ENCODE measurements around the gene CAMP.
"Not testable (repeated sequence)": the region's sequence is repeated elsewhere in the genome, so short reads cannot be mapped to it uniquely, and the experiment has no call there.

Gene CAMP

DNA sequence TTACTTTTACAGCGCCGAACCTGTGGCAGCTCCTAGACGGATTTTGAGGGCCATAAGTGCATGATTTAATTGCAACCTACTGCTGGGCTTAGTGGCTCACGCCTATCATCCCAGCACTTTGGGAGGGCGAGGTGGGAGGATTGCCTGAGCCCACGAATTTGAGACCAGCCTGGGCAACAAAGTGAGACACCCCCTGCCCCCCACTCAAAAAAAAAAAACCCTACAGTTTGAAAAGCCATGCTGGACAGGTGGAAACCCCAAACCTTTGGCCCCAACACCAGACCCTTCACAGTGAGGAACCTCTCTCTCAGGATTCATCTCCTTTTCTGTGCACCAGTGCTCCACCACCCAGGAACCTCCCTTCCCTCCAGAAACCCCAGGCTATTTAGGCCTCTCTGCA lies 34.0 kb upstream of the CAMP start:
- H3K27me3 ChIP-seq (ENCODE audit: control insufficient read depth, insufficient read depth, low read length): no peaks in the 10 kb centered on the region
- no peak overlapping the region for H3K9ac ChIP-seq (ENCODE audit: low read depth, low read length)
- no peaks in the 10 kb centered on the region for H3K9me3 ChIP-seq (ENCODE audit: control insufficient read depth, insufficient read depth, low read length)
- H3K36me3 ChIP-seq (ENCODE audit: control insufficient read depth, insufficient read depth, low read length): peaks cover 14% of the 10 kb centered on the region
- H3K4me3 ChIP-seq (ENCODE audit: low read depth, low read length): no peak overlapping the region
- H3K4me1 ChIP-seq (ENCODE audit: control insufficient read depth, insufficient read depth, low read length): peaks cover 14% of the 10 kb centered on the region

DNA sequence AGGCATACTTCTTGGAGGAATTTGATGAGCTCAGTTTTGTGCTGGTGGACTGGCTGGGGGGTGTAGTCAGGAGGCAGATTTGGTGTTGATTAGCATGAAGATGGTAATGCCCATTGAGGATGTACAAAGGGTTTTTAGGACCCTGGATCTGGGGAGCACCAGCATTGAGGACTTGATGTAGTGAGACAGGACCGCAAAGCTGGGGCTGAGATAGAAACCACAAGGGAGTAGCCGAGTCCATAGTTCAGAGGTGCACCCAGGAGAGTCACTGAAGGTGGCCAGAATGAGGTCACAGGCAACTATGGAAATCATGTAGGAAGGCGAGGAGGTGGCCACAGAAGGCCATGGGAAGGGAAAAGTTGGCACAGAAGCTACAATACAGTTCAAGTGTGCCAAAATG lies 32.4 kb upstream of the CAMP start:
- Histone ChIP-seq H3K4me1 (ENCODE audit: control insufficient read depth, insufficient read depth, low read length) (peaks cover 14% of the 10 kb centered on the region), H3K4me3 (ENCODE audit: low read depth, low read length) (no peak overlapping the region), H3K9me3 (ENCODE audit: control insufficient read depth, insufficient read depth, low read length) (no peaks in the 10 kb centered on the region), H3K27me3 (ENCODE audit: control insufficient read depth, insufficient read depth, low read length) (no peaks in the 10 kb centered on the region), H3K9ac (ENCODE audit: low read depth, low read length) (no peak overlapping the region), H3K36me3 (ENCODE audit: control insufficient read depth, insufficient read depth, low read length) (peaks cover 4% of the 10 kb centered on the region)

DNA sequence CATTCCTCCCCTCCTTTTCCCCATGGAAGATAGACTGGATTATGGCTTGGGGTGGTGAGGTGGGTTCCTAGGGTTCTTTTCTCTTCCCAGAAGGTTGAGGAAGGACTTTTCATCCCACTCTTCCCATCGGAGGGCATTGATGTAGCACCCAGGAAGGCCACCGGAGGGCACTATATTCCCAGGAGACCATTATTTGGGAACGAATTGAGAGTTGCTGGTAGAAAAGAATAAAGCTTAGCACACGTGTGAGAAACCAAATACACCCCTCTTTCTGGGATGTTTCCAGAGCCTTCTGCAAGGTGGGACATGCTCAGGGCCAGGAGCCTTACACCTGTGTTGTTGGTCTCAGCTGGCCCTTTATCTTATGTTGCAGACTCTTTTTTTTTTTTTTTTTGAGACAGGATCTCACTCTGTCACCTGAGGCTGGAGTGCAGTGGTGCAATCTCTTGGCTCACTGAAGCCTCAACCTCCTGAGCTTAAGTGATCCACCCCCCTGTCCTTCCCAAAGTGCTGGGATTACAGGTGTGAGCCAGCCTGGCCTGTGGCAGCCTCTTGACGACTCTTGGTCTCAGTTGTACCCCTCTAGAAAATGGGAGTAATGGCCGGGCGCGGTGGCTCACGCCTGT lies 28.7 kb upstream of the CAMP start:
- peaks cover 13% of the 10 kb centered on the region for H3K4me1 ChIP-seq (ENCODE audit: control insufficient read depth, insufficient read depth, low read length)
- H3K4me3 ChIP-seq (ENCODE audit: low read depth, low read length): no peak overlapping the region
- no peaks in the 10 kb centered on the region for H3K36me3 ChIP-seq (ENCODE audit: control insufficient read depth, insufficient read depth, low read length)
- H3K9ac ChIP-seq (ENCODE audit: low read depth, low read length): no peak overlapping the region
- no peaks in the 10 kb centered on the region for H3K9me3 ChIP-seq (ENCODE audit: control insufficient read depth, insufficient read depth, low read length)
- H3K27me3 ChIP-seq (ENCODE audit: control insufficient read depth, insufficient read depth, low read length): no peaks in the 10 kb centered on the region

DNA sequence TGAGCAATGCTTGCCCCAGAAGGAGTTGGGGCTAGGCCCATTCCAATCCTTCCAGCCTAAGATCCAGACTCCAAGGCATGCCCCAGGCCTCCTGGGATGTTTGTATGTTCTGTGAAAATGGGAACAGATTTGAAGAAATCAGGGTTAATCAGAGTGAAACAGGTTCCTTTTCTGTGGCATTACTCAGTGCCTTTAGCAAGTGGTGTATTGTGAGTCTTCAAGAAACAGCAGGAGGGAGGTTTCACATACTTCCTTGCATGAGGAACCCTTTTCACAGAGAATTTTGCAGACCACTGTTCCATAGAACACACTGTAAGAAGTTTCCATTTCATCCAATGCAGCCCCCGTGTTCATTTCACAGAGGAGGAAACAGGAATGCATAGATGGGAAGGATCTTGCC lies 26.7 kb upstream of the CAMP start:
- Histone ChIP-seq H3K9ac (ENCODE audit: low read depth, low read length) (no peak overlapping the region), H3K36me3 (ENCODE audit: control insufficient read depth, insufficient read depth, low read length) (no peaks in the 10 kb centered on the region), H3K4me3 (ENCODE audit: low read depth, low read length) (no peak overlapping the region), H3K27me3 (ENCODE audit: control insufficient read depth, insufficient read depth, low read length) (no peaks in the 10 kb centered on the region), H3K4me1 (ENCODE audit: control insufficient read depth, insufficient read depth, low read length) (peaks cover 4% of the 10 kb centered on the region), H3K9me3 (ENCODE audit: control insufficient read depth, insufficient read depth, low read length) (no peaks in the 10 kb centered on the region)

DNA sequence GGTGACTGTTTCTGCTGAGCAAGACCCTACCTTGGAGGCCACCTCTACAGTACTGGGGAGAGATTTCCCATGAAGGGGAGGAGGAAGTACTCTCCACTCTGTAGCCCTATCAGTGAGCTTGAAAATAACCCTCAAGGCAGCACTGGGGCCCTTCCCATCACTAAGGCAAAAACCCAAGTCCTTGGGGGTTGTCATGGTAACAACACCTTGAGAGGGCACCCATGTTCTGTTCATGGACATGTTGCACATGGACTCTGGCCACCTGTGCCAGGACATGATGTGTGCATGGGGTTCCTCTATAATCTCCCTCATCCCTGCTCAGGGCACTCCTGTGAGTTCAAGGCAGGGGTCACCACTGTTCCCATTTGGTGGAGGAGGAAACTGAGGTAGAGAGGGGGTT lies 24.2 kb upstream of the CAMP start:
- Histone ChIP-seq H3K4me3 (ENCODE audit: low read depth, low read length) (no peak overlapping the region), H3K27me3 (ENCODE audit: control insufficient read depth, insufficient read depth, low read length) (no peaks in the 10 kb centered on the region), H3K9me3 (ENCODE audit: control insufficient read depth, insufficient read depth, low read length) (no peaks in the 10 kb centered on the region), H3K36me3 (ENCODE audit: control insufficient read depth, insufficient read depth, low read length) (no peaks in the 10 kb centered on the region), H3K4me1 (ENCODE audit: control insufficient read depth, insufficient read depth, low read length) (peaks cover 4% of the 10 kb centered on the region), H3K9ac (ENCODE audit: low read depth, low read length) (no peak overlapping the region)

DNA sequence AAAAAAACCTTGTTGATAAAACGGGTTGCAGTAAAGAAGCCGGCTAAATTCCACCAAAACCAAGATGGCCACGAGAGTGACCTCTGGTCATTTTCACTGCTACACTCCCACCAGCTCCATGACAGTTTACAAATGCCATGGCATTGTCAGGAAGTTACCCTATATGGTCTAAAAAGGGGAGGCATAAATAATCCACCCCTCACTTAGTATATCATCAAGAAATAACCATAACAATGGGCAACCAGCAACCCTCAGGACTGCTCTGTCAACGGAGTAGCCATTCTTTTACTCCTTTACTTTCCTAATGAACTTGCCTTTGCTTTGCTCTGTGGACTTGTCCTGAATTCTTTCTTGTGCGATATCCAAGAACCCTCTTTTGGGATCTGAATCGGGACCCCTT lies 20.7 kb upstream of the CAMP start:
- H3K4me3 ChIP-seq (ENCODE audit: low read depth, low read length): no peak overlapping the region
- H3K27me3 ChIP-seq (ENCODE audit: control insufficient read depth, insufficient read depth, low read length): no peaks in the 10 kb centered on the region
- H3K9ac ChIP-seq (ENCODE audit: low read depth, low read length): no peak overlapping the region
- no peaks in the 10 kb centered on the region for H3K9me3 ChIP-seq (ENCODE audit: control insufficient read depth, insufficient read depth, low read length)
- no peaks in the 10 kb centered on the region for H3K36me3 ChIP-seq (ENCODE audit: control insufficient read depth, insufficient read depth, low read length)
- no peaks in the 10 kb centered on the region for H3K4me1 ChIP-seq (ENCODE audit: control insufficient read depth, insufficient read depth, low read length)

DNA sequence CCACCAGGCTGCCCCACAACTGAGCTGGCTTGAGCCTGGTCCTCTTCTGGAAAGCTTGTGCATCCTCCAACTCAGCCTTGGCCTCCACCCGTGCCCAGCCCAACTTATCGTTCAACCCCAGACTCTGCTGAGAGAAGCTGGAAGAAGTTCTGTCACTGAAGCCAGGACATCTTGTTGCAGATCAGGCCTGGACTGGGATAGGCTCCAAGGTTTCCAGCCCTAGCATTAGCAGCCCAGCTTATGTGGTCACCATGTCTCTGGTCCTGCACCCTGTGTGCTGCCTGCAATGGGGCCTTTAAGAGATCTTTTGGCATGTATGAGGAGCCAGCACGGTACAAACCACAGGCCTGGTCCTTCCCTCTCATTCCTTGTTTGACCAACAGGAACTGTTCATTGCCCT lies 15.2 kb upstream of the CAMP start:
- H3K9ac ChIP-seq (ENCODE audit: low read depth, low read length): no peak overlapping the region
- no peak overlapping the region for H3K4me3 ChIP-seq (ENCODE audit: low read depth, low read length)
- H3K27me3 ChIP-seq (ENCODE audit: control insufficient read depth, insufficient read depth, low read length): no peaks in the 10 kb centered on the region
- no peaks in the 10 kb centered on the region for H3K36me3 ChIP-seq (ENCODE audit: control insufficient read depth, insufficient read depth, low read length)
- no peaks in the 10 kb centered on the region for H3K9me3 ChIP-seq (ENCODE audit: control insufficient read depth, insufficient read depth, low read length)
- no peaks in the 10 kb centered on the region for H3K4me1 ChIP-seq (ENCODE audit: control insufficient read depth, insufficient read depth, low read length)

DNA sequence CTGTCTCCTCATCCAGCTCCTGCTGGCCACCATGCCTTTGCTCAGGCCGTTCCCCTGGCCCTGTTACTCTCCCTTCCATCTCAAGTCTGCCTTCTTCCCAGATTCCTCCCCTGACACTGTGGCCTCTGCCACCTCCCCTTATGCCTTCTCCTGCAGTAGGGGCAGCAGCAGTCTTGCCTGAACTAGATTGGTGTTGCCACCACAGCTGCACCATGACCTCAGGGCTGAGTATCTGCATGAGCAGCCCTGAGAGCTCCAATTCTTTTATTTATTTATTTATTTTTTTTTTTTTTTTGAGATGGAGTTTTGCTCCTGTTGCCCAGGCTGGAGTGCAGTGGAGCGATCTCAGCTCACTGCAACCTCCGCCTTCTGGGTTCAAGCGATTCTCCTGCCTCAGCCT lies 13.8 kb upstream of the CAMP start:
- H3K36me3 ChIP-seq (ENCODE audit: control insufficient read depth, insufficient read depth, low read length): no peaks in the 10 kb centered on the region
- H3K9ac ChIP-seq (ENCODE audit: low read depth, low read length): no peak overlapping the region
- H3K4me3 ChIP-seq (ENCODE audit: low read depth, low read length): no peak overlapping the region
- no peaks in the 10 kb centered on the region for H3K27me3 ChIP-seq (ENCODE audit: control insufficient read depth, insufficient read depth, low read length)
- H3K4me1 ChIP-seq (ENCODE audit: control insufficient read depth, insufficient read depth, low read length): no peaks in the 10 kb centered on the region
- no peaks in the 10 kb centered on the region for H3K9me3 ChIP-seq (ENCODE audit: control insufficient read depth, insufficient read depth, low read length)

DNA sequence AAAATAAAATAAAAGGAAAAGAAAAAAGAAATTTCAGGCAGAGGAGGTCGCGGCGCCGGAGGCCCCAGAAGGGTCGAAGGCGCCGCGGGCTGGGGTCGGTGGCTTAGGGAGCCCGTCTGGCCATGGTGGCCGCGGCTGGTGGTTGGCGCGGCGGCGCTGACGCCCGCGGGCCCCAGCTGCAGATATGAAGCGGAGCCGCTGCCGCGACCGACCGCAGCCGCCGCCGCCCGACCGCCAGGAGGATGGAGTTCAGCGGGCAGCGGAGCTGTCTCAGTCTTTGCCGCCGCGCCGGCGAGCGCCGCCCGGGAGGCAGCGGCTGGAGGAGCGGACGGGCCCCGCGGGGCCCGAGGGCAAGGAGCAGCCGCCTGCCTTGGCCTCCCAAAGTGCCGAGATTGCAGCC lies 12.8 kb upstream of the CAMP start:
- not testable (repeated sequence) for H3K9me3 ChIP-seq (ENCODE audit: control insufficient read depth, insufficient read depth, low read length); H3K4me3 ChIP-seq (ENCODE audit: low read depth, low read length); H3K27me3 ChIP-seq (ENCODE audit: control insufficient read depth, insufficient read depth, low read length); H3K36me3 ChIP-seq (ENCODE audit: control insufficient read depth, insufficient read depth, low read length); H3K9ac ChIP-seq (ENCODE audit: low read depth, low read length); H3K4me1 ChIP-seq (ENCODE audit: control insufficient read depth, insufficient read depth, low read length)

DNA sequence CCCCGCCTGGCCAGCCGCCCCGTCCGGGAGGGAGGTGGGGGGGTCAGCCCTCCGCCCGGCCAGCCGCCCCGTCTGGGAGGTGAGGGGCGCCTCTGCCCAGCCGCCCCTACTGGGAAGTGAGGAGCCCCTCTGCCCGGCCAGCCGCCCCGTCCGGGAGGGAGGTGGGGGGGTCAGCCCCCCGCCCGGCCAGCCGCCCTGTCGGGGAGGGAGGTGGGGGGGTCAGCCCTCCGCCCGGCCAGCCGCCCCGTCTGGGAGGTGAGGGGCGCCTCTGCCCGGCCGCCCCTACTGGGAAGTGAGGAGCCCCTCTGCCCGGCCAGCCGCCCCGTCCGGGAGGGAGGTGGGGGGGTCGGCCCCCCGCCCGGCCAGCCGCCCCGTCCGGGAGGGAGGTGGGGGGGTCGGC lies 11.5 kb upstream of the CAMP start:
- H3K4me1 ChIP-seq (ENCODE audit: control insufficient read depth, insufficient read depth, low read length); H3K36me3 ChIP-seq (ENCODE audit: control insufficient read depth, insufficient read depth, low read length); H3K27me3 ChIP-seq (ENCODE audit: control insufficient read depth, insufficient read depth, low read length); H3K9me3 ChIP-seq (ENCODE audit: control insufficient read depth, insufficient read depth, low read length); H3K9ac ChIP-seq (ENCODE audit: low read depth, low read length); H3K4me3 ChIP-seq (ENCODE audit: low read depth, low read length): not testable (repeated sequence)

DNA sequence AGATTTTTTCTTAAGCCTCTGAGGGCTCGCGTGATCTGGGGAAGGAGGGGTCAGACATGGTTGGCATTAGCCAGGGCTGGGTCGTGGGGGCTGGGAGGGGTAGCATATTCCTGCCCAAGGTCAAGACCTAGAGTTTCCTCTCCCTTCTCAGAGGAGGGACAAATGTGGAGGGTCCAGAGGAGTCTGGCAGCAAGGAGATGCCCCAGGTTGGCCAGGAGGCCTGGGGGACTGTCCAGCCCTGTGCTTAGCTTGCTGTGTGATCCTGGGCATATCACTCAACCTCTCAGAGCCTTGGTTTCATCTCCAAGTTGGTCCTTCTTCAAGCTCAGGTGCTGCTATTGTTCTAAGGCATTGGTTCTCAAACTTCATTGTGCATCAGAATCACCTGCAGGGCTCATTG lies 9.1 kb upstream of the CAMP start:
- Histone ChIP-seq H3K36me3 (ENCODE audit: control insufficient read depth, insufficient read depth, low read length) (no peaks in the 10 kb centered on the region), H3K9ac (ENCODE audit: low read depth, low read length) (no peak overlapping the region), H3K9me3 (ENCODE audit: control insufficient read depth, insufficient read depth, low read length) (no peaks in the 10 kb centered on the region), H3K4me1 (ENCODE audit: control insufficient read depth, insufficient read depth, low read length) (no peaks in the 10 kb centered on the region), H3K4me3 (ENCODE audit: low read depth, low read length) (no peak overlapping the region), H3K27me3 (ENCODE audit: control insufficient read depth, insufficient read depth, low read length) (peaks cover 2% of the 10 kb centered on the region)

DNA sequence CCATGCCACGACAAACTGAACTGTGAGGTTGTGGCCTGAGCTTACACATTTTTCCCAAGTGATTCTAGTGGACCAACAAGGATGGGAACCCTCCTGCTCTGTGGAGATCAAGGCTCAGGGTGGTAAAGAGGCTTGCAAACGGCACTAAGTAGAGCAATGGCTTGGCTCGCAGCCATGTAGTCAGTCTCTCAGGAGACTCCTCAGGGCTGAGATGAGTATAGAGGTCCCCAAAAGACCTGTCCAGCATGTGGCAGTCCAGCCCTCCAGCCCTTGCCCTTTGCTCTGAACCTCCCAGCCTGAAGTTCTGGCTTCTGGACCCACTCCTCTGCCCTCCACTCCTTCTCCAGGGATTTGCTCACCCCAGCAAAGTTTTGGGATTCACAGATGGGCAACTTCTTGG lies 8.3 kb upstream of the CAMP start:
- no peaks in the 10 kb centered on the region for H3K36me3 ChIP-seq (ENCODE audit: control insufficient read depth, insufficient read depth, low read length)
- no peak overlapping the region for H3K9ac ChIP-seq (ENCODE audit: low read depth, low read length)
- no peaks in the 10 kb centered on the region for H3K4me1 ChIP-seq (ENCODE audit: control insufficient read depth, insufficient read depth, low read length)
- no peaks in the 10 kb centered on the region for H3K9me3 ChIP-seq (ENCODE audit: control insufficient read depth, insufficient read depth, low read length)
- H3K4me3 ChIP-seq (ENCODE audit: low read depth, low read length): no peak overlapping the region
- H3K27me3 ChIP-seq (ENCODE audit: control insufficient read depth, insufficient read depth, low read length): peaks cover 2% of the 10 kb centered on the region

DNA sequence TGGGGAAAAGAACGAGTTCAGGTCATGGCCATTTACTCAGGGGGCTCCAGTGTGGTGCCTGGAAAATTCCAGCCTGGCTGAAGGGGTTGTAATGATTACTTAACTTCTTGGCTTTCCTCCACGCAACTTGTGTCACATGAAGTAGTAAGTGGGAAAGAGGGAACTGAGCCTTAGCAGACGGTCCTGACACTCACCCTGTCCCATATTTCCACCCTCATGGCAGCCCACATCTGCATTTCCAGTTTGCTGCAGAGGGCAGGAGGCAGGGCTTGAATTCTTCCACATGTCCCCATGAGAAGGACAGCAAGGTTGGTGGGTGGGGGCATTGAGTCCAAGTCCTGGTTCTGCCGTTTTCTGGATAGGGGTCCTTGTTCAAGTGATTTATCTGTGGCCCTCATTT lies 7.8 kb upstream of the CAMP start:
- no peak overlapping the region for H3K9ac ChIP-seq (ENCODE audit: low read depth, low read length)
- no peak overlapping the region for H3K4me3 ChIP-seq (ENCODE audit: low read depth, low read length)
- H3K4me1 ChIP-seq (ENCODE audit: control insufficient read depth, insufficient read depth, low read length): no peaks in the 10 kb centered on the region
- peaks cover 2% of the 10 kb centered on the region for H3K27me3 ChIP-seq (ENCODE audit: control insufficient read depth, insufficient read depth, low read length)
- H3K9me3 ChIP-seq (ENCODE audit: control insufficient read depth, insufficient read depth, low read length): no peaks in the 10 kb centered on the region
- no peaks in the 10 kb centered on the region for H3K36me3 ChIP-seq (ENCODE audit: control insufficient read depth, insufficient read depth, low read length)
